ENCODE measurements around the gene TMEFF1.
"Not testable (repeated sequence)": the region's sequence is repeated elsewhere in the genome, so short reads cannot be mapped to it uniquely, and the experiment has no call there.

Gene TMEFF1

DNA sequence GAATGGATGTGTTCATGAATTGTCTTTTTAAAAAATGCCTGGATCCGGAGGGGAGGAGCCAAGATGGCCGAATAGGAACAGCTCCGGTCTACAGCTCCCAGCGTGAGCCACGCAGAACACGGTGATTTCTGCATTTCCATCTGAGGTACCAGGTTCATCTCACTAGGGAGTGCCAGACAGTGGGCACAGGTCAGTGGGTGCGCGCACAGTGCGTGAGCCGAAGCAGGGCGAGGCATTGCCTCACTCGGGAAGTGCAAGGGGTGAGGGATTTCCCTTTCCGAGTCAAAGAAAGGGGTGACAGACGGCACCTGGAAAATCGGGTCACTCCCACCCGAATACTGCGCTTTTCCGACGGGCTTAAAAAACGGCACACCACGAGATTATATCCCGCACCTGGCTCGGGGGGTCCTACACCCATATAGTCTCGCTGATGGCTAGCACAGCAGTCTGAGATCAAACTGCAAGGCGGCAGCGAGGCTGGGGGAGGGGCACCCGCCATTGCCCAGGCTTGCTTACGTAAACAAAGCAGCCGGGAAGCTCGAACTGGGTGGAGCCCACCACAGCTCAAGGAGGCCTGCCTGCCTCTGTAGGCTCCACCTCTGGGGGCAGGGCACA, 54.3 kb downstream of the TMEFF1 start:
- H3K4me3 Mint-ChIP-seq, H3K27ac Mint-ChIP-seq: not testable (repeated sequence)

DNA sequence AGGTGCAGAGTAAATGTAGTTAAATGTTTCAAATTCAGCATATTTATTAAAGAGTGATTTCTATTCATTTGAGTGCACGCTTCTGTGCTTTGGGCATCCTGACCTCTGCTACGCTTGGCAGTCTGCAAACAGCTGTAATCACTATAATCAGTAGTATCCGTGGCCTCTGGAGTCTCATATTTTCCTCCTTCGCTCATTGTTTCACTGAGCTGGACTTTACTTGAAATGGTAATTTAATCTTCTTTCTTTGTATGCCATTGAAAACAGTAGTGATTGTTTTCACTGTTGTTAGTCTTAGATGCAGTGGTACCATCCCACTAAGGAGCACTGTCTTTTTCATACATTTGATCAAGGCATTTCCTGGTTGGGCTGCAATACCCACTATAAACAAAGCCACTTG, 61.5 kb downstream of the TMEFF1 start:
- Mint-ChIP-seq H3K27ac (no peak overlapping the region), H3K4me3 (no peak overlapping the region), H3K4me1 (ENCODE audit: low read depth in 2 of 2) (no peaks in the 10 kb centered on the region), H3K27me3 (no peaks in the 10 kb centered on the region), H3K9me3 (no peaks in the 10 kb centered on the region), H3K36me3 (ENCODE audit: insufficient read depth) (no peaks in the 10 kb centered on the region)
- DNase-seq (no peak), ATAC-seq (replicated peaks) (no peak)

More for the DNA sequence above, 54.3 kb downstream of the TMEFF1 start:
- not testable (repeated sequence) for H3K4me1 Mint-ChIP-seq (ENCODE audit: low read depth in 2 of 2); H3K36me3 Mint-ChIP-seq (ENCODE audit: insufficient read depth); H3K9me3 Mint-ChIP-seq; ATAC-seq (replicated peaks); DNase-seq; H3K27me3 Mint-ChIP-seq

DNA sequence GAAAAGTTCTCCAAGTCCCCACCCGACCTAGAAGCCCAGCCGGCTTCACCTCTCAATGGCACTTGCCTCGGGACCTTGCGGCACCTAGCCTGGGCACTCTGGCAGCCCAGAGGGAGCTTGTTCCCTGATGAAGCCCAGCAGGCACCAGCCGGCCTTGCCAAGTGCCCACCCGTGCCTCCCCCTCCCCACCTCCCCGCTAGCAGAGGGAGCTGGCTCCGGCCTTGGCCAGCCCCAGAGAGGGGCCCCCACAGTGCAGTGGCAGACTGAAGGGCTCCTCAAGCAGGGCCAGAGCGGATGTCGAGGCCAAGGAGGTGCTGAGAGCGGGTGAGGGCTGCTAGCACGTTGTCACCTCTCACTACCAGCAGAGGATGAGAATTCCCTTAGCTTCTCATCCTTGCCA, 67.4 kb downstream of the TMEFF1 start:
- no peak overlapping the region for H3K4me3 Mint-ChIP-seq
- ATAC-seq (replicated peaks) (no peak), DNase-seq (no peak)
- H3K27ac Mint-ChIP-seq: no peak overlapping the region
- H3K36me3 Mint-ChIP-seq (ENCODE audit: insufficient read depth): no peaks in the 10 kb centered on the region
- no peaks in the 10 kb centered on the region for H3K4me1 Mint-ChIP-seq (ENCODE audit: low read depth in 2 of 2)
- H3K27me3 Mint-ChIP-seq: no peaks in the 10 kb centered on the region
- H3K9me3 Mint-ChIP-seq: peaks cover 0 to 1% of the 10 kb centered on the region in 2 donors

DNA sequence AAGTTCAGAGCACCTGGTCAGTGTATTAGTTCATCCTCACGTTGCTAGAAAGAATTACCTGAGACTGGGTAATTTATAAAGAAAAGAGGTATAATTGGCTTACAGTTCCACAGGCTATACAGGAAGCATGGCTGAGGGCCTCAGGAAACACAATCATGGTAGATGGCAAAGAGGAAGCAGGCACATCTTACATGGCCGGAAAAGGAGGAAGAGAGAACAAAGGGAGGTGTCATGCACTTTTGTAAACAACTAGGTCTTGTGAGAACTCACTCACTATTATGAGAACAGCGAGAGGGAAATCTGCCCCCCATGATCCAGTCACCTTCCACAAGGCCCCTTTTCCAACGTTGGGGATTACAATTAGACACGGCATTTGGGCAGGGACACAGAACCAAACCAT, 76.1 kb downstream of the TMEFF1 start:
- Mint-ChIP-seq H3K9me3 (peaks cover 0 to 1% of the 10 kb centered on the region in 2 donors), H3K36me3 (ENCODE audit: insufficient read depth) (no peaks in the 10 kb centered on the region), H3K4me1 (ENCODE audit: low read depth in 2 of 2) (no peaks in the 10 kb centered on the region), H3K4me3 (no peak overlapping the region), H3K27me3 (no peaks in the 10 kb centered on the region), H3K27ac (no peak overlapping the region)
- ATAC-seq (replicated peaks) (no peak), DNase-seq (no peak)

DNA sequence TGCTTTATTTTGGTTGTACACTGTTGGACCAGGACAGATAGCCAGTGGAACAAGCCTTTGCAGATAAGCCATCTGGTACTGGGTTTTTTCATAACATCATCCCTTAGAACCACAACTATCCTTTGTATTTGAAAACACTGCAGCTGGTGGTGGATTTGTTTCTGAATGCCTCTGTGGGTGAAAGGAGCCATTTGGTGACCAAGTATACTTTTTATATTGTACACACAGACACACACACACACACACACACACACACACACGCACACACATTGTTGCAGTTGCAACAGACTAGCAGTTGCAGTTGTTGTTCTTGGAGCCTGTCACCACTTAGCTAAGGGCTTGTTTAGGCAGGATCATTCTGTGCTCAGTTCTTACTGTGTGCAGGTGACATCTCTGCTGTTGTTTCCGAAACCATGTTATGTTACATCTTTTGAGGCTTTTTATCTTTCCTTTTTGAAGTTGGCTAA, 82.0 kb downstream of the TMEFF1 start:
- no peaks in the 10 kb centered on the region for H3K36me3 Mint-ChIP-seq (ENCODE audit: insufficient read depth)
- H3K4me1 Mint-ChIP-seq (ENCODE audit: low read depth in 2 of 2): no peaks in the 10 kb centered on the region
- ATAC-seq (replicated peaks): no peak
- H3K27me3 Mint-ChIP-seq: no peaks in the 10 kb centered on the region
- H3K27ac Mint-ChIP-seq: no peak overlapping the region
- no peak for DNase-seq
- H3K9me3 Mint-ChIP-seq: no peaks in the 10 kb centered on the region
- no peak overlapping the region for H3K4me3 Mint-ChIP-seq

DNA sequence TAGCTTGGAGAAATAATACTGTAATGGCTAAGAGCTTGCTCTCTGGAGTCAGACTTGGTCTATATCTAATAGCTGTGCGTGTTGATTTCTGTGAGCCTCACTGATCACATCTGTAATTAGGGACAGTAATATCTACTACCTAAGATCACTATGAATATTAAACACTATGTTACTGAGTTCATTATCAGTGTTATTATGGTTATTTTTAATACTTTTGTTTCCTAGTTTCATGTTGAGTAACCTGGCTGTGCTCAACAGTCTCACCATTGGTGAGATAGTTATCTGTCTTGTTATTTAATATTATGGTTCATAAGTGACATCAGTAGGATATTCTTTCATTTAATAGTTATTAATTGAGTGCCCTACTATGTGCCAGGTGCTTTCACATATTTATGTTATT, 82.5 kb downstream of the TMEFF1 start:
- Mint-ChIP-seq H3K4me1 (ENCODE audit: low read depth in 2 of 2) (no peaks in the 10 kb centered on the region), H3K27ac (no peak overlapping the region), H3K36me3 (ENCODE audit: insufficient read depth) (no peaks in the 10 kb centered on the region), H3K9me3 (no peaks in the 10 kb centered on the region), H3K27me3 (no peaks in the 10 kb centered on the region), H3K4me3 (no peak overlapping the region)
- ATAC-seq (replicated peaks): no peak
- DNase-seq: no peak

DNA sequence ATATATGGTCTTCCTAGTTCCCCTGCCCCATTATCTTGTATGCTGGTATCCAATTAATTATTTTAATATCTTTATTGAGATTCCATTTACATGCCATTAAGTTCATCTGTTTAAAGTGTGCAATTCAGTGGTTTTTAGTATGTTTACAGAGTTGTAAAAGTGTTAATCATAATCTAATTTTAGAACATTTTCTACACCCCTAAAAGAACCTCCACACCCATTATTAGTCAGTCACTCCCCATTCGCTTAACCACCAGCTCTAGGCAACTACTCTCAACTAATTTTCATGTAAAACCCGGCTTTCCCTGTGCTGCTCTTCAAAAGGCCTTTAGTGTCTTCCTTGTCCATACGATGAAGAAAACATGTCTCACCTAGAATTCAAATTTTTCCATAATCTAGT, 84.1 kb downstream of the TMEFF1 start:
- ATAC-seq (replicated peaks) (no peak), DNase-seq (no peak)
- no peak overlapping the region for H3K4me3 Mint-ChIP-seq
- no peaks in the 10 kb centered on the region for H3K36me3 Mint-ChIP-seq (ENCODE audit: insufficient read depth)
- H3K4me1 Mint-ChIP-seq (ENCODE audit: low read depth in 2 of 2): no peaks in the 10 kb centered on the region
- no peak overlapping the region for H3K27ac Mint-ChIP-seq
- no peaks in the 10 kb centered on the region for H3K9me3 Mint-ChIP-seq
- H3K27me3 Mint-ChIP-seq: no peaks in the 10 kb centered on the region

DNA sequence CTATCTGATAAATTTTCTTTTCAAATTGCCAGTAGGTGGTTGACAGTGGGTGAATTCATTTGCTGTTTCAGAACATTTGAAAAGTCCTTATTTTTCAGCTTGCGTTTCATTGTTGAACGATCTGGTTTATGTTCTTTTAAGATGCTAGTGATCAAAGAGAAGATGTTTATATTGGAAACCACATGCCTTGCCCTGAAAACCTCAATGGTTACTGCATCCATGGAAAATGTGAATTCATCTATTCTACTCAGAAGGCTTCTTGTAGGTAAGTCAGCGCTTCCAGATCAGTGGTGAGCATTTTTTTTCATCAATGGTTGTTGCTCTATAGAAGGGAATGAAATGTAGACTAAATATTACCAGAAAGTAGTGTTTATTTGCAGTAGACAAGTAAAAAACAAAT, 88.3 kb downstream of the TMEFF1 start:
- DNase-seq: no peak
- Mint-ChIP-seq H3K27me3 (no peaks in the 10 kb centered on the region), H3K9me3 (no peaks in the 10 kb centered on the region), H3K4me3 (no peak overlapping the region), H3K27ac (no peak overlapping the region), H3K4me1 (ENCODE audit: low read depth in 2 of 2) (no peaks in the 10 kb centered on the region), H3K36me3 (ENCODE audit: insufficient read depth) (no peaks in the 10 kb centered on the region)
- no peak for ATAC-seq (replicated peaks)

DNA sequence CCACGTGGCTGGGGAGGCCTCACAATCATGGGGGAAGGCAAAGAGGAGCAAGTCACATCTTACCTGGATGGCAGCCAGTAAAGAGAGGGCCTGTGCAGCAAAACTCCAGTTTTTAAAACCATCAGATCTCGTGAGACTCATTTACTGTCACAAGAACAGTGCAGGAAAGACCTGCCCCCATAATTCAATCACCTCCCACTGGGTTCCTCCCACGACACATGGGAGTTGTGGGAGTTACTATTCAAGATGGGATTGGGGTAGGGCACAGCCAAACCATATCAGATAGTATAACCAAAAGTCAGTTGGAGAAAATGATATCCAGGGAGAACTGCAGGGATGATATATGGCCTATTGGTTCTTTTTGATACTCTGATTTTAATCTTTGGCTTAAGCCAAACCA, 94.9 kb downstream of the TMEFF1 start:
- no peak overlapping the region for H3K27ac Mint-ChIP-seq
- H3K9me3 Mint-ChIP-seq: peaks cover 0 to 1% of the 10 kb centered on the region in 2 donors
- no peaks in the 10 kb centered on the region for H3K36me3 Mint-ChIP-seq (ENCODE audit: insufficient read depth)
- DNase-seq (no peak), ATAC-seq (replicated peaks) (no peak)
- H3K27me3 Mint-ChIP-seq: no peaks in the 10 kb centered on the region
- no peaks in the 10 kb centered on the region for H3K4me1 Mint-ChIP-seq (ENCODE audit: low read depth in 2 of 2)
- no peak overlapping the region for H3K4me3 Mint-ChIP-seq

DNA sequence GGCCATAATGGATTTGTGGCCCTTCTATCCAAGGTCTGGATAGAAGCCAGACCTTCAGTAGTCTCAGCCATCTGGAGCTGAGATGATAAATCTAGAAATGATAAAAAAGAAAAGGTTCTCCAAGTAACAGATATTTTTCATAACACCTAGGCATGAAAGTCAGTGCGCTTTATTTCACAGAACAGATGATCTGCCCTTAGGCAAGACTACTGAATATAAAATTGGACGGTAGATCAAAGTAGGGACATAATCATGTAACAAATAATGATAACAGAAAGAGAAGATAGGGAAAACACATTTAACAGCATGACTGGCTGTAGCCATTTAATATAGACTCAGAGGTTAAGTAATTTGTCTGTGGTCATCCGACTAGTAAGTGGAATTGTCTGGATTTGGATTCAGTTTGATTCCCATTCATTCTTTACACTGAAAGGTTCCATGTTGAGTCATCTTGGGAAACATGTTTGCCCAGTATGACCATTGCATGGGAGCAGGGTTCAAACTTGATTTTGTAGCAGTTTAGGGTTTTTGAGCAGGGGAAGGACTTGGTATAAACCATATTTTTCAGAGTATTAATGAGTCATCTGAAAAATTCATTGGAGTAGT, 100.8 kb downstream of the TMEFF1 start:
- H3K27ac Mint-ChIP-seq: no peak overlapping the region
- no peaks in the 10 kb centered on the region for H3K27me3 Mint-ChIP-seq
- no peaks in the 10 kb centered on the region for H3K36me3 Mint-ChIP-seq (ENCODE audit: insufficient read depth)
- peaks cover 0 to 1% of the 10 kb centered on the region in 2 donors for H3K9me3 Mint-ChIP-seq
- H3K4me1 Mint-ChIP-seq (ENCODE audit: low read depth in 2 of 2): no peaks in the 10 kb centered on the region
- no peak for ATAC-seq (replicated peaks)
- H3K4me3 Mint-ChIP-seq: no peak overlapping the region
- no peak for DNase-seq

DNA sequence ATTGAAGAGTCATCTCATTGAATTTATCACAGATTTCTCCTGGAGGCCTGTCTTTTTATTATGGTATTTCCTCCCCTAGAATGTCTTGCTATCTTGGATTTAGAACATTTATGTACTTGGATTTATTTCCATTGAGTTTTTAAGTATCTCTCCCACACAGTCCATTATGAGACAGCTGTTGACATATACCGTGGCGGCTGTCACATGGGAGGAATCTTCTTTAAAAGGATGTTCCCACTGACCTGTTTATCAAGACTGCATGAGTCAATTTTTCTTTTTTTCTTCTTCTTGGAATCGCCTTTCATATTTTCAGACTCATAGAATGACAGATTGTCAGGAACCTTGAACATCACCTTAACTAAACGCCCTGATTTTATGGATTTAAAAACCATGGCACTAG, 102.1 kb downstream of the TMEFF1 start:
- no peaks in the 10 kb centered on the region for H3K27me3 Mint-ChIP-seq
- no peak overlapping the region for H3K27ac Mint-ChIP-seq
- no peaks in the 10 kb centered on the region for H3K36me3 Mint-ChIP-seq (ENCODE audit: insufficient read depth)
- peaks cover 0 to 1% of the 10 kb centered on the region in 2 donors for H3K9me3 Mint-ChIP-seq
- H3K4me3 Mint-ChIP-seq: no peak overlapping the region
- ATAC-seq (replicated peaks) (no peak), DNase-seq (no peak)
- no peaks in the 10 kb centered on the region for H3K4me1 Mint-ChIP-seq (ENCODE audit: low read depth in 2 of 2)

DNA sequence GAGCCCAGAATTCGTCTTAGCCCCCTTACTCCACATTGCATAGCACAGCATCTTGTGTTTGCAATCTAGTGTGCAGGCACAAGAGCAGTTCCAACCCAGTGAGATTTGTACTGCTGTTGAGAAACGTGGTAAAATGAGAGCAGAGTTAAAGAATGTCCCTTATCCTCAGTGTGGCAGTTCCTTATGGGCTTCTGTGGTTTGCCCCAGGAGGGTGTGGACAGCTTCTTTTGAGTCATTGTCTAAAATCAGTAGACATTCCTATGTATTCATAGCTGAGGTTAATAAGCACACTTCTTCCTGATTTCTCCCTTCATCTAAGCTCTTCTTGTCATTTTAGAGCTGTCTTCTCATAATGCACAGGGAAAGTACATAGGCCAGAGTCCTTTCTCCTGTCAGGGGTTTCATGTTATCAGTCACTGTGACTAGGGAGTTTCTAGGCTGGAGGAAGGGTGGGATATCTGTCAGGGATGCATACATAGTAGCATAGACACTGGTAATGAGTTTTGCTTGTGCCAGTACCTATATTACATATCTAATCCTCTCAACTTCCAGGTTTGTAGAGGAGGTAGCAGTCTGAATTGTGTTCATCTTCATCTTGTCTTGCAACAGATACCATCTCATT, 102.9 kb downstream of the TMEFF1 start:
- Mint-ChIP-seq H3K27me3 (no peaks in the 10 kb centered on the region), H3K36me3 (ENCODE audit: insufficient read depth) (no peaks in the 10 kb centered on the region), H3K4me3 (no peak overlapping the region), H3K4me1 (ENCODE audit: low read depth in 2 of 2) (no peaks in the 10 kb centered on the region), H3K9me3 (no peaks in the 10 kb centered on the region), H3K27ac (no peak overlapping the region)
- no peak for ATAC-seq (replicated peaks)
- no peak for DNase-seq

DNA sequence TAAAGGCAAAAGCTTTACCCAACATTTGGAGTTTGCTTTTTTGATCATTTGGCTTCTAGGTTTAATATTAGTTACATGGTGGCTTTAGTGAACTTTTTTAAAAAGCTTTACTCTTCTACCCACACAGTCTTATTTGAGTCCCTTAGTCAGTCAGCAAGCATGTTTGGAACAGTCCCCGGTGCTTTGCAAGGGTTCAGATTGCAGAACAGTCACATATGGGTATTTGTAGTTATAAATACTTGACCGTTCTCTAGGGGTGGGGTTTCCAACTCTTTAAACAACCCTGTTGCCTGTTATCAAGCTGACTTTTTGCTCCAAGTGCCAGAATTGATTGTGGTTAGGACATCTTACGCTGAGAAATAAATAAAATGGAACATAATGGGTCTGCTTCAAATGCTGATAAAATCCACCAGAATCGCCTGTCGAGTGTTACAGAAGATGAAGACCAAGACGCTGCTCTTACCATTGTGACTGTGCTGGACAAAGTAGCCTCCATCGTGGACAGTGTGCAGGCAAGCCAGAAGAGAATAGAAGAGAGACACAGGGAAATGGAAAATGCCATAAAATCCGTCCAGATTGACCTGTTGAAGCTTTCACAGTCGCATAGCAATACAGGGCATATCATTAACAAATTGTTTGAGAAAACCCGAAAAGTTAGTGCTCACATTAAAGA, 105.0 kb downstream of the TMEFF1 start, which contains the start of gene CAVIN4:
CAVIN4 (plus strand) TSS at position 304 of the 673 bp plus-strand sequence; CDS start at position 369, 65 bp downstream.
- no peak for ATAC-seq (replicated peaks)
- Mint-ChIP-seq H3K9me3 (no peaks in the 10 kb centered on the region), H3K4me1 (ENCODE audit: low read depth in 2 of 2) (no peaks in the 10 kb centered on the region), H3K27me3 (no peaks in the 10 kb centered on the region), H3K27ac (no peak within 1 kb of the TSS), H3K36me3 (ENCODE audit: insufficient read depth) (no peaks in the 10 kb centered on the region), H3K4me3 (no peak within 1 kb of the TSS)
- DNase-seq: no peak

DNA sequence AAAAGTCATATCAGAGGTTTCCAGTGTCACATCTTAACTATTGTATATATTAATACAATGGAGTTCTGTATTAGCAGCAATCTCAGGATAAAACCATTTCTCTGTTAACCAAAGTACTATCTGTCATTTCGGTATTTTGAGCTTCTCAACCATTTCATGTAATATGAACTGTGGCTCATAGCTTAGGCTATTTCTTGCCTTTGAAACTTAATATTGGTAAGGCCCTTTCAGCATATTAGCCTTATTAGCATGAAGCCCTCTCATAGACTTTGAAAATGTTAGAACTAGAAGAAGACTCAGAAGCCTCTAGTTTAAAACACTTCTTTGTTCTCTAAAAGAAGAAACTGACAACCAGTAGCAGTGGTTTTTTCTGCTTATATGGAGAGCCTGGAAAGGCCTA, 105.7 kb downstream of the TMEFF1 start:
- no peaks in the 10 kb centered on the region for H3K27me3 Mint-ChIP-seq
- H3K9me3 Mint-ChIP-seq: no peaks in the 10 kb centered on the region
- no peaks in the 10 kb centered on the region for H3K4me1 Mint-ChIP-seq (ENCODE audit: low read depth in 2 of 2)
- ATAC-seq (replicated peaks): no peak
- no peaks in the 10 kb centered on the region for H3K36me3 Mint-ChIP-seq (ENCODE audit: insufficient read depth)
- H3K4me3 Mint-ChIP-seq: no peak overlapping the region
- no peak overlapping the region for H3K27ac Mint-ChIP-seq
- no peak for DNase-seq

All from effector memory CD8-positive, alpha-beta T cell (primary cell).